ENCODE measurements around the gene IGF2BP1.

The IGF2BP1 gene

DNA sequence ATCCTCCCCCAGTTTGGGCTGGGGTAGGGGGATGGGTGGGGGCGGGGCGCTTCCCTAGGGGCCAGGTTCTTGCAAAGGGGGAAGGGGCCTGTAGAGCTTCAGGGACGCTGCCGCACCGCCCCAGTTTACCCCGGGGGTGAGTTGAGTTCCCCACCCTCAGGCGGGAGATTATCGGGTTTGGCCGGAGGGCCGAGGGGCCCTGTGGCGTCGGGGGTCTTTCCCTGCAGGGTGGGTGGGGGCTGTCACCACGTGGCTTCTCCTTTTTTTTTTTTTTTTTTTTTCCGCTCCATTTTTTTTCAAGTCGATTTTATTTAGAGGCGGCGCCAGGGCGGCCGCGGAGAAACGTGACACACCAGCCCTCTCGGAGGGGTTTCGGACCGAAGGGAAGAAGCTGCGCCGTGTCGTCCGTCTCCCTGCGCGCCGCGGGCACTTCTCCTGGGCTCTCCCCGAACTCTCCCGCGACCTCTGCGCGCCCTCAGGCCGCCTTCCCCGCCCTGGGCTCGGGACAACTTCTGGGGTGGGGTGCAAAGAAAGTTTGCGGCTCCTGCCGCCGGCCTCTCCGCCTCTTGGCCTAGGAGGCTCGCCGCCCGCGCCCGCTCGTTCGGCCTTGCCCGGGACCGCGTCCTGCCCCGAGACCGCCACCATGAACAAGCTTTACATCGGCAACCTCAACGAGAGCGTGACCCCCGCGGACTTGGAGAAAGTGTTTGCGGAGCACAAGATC, at the start of gene IGF2BP1:
IGF2BP1 (plus strand) TSS at position 283 of the 724 bp plus-strand sequence; CDS start at position 644, 361 bp downstream.
- DNase-seq, result peak; percentile 45

GRCh38 chr17:48951572-48951971, 45.6 kb upstream of the IGF2BP1 start:
- no peak for DNase-seq

- no peak for DNase-seq
Observed at GRCh38 chr17:48952904-48953303, 44.3 kb upstream of the IGF2BP1 start.

GRCh38 chr17:48954300-48954755, 42.9 kb upstream of the IGF2BP1 start:
- peak; percentile 8 for DNase-seq

GRCh38 chr17:48960834-48961515, 36.2 kb upstream of the IGF2BP1 start:
- DNase-seq, result no peak

GRCh38 chr17:48961516-48962233, 35.5 kb upstream of the IGF2BP1 start:
- DNase-seq, result no peak

- no peak for DNase-seq
Observed at GRCh38 chr17:48970224-48970623, 27.0 kb upstream of the IGF2BP1 start.

GRCh38 chr17:48970865-48971687, 26.1 kb upstream of the IGF2BP1 start:
- no peak for DNase-seq

DNA sequence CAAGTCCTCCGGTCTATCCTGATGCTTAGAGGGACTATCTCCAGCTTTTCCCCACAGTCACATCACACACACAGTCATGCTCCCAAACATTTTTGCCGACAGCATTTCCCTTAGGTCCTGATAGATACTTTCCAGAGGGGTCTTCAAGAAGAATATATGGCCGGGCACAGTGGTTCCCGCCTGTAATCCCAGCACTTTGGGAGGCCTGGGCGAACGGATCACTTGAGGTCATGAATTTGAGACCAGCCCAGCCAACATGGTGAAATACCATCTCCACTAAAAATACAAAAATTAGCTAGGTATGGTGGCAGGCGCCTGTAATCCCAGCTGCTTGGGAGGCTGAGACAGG, 24.5 kb upstream of the IGF2BP1 start:
- DNase-seq, result no peak

GRCh38 chr17:48973806-48974205, 23.4 kb upstream of the IGF2BP1 start:
- no peak for DNase-seq

GRCh38 chr17:48981927-48982539, 15.2 kb upstream of the IGF2BP1 start:
- DNase-seq, result no peak

DNA sequence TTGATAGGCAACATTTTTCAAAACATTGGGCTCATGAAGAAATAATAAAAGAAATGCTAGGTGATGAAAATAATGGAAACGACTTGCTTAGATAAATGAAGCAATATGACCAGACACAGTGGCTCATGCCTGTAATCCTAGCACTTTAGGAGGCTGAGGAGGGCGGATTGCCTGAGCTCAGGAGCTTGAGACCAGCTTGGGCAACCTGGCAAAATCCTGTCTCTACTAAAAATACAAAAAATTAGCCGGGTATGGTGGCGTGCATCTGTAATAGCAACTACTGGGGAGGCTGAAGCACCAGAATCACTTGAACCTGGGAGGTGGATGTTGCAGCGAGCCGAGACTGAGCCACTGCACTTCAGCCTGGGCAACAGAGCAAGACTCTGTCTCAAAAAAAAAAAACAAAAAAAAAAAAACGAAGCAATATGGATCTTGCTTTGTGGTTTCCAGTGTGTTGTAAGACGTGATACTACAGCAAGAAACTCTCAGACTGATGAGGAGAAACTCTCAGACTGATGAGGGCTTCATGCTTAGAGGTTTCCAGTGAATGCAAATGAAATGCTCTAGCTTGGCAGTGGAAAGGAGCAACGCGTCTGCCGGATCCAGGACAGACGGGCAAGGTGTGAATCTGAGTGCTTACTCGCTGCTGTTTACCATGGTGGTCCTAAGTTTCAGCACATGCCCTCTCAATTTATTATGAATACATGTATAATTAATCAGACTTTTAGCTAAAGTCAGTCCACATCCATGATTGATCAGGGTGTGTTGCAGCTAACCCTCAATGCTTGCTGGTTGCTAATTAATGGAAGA, 11.5 kb upstream of the IGF2BP1 start:
- no peak for DNase-seq

GRCh38 chr17:48989100-48989499, 8.1 kb upstream of the IGF2BP1 start:
- DNase-seq, result no peak

- DNase-seq, result no peak
Observed at GRCh38 chr17:48990882-48991357, 6.3 kb upstream of the IGF2BP1 start.

GRCh38 chr17:48992444-48992843, 4.7 kb upstream of the IGF2BP1 start:
- DNase-seq, result no peak

DNA sequence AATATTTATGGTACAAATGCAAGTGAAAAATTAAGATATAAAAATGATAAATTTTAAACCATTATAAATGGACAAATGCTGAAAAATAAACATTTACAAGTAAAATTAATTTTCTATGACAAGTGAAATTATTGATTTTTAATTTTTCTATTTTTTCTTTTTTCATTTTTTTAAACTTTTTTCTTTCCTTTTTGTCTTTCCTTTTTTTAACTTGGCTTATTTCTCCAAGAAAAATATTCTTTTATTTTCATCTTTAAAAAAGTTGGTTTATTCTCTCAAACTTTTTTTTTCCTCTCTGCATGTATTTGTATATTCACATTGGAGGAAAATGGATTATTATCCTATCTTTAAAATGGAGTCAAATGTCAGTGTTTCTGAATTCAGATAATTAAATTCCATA, 3.9 kb upstream of the IGF2BP1 start:
- DNase-seq, result no peak

DNA sequence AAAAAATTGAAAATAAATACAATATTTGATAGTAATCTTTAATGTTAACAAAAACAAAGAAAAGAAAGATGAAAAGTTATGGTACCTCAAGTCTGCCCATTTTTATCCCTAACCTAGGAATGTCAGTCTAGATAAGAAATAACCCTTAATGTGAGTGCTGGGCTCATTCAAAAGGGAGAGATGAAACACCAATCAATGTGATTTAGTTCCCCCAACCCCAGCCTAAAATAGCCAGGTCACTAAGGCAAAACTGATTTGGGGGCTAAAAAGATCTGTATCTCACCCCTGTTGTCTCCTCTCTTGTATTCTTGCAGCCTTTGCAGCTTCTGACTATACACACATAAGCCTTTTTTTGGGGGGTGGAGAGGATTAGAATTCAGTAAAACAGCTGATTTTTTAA, 3.2 kb upstream of the IGF2BP1 start:
- no peak for DNase-seq

GRCh38 chr17:48994549-48995303, 2.5 kb upstream of the IGF2BP1 start:
- no peak for DNase-seq

GRCh38 chr17:48995304-48995973, 1.7 kb upstream of the IGF2BP1 start:
- no peak for DNase-seq
